NCI-H460 (cell line): ENCODE data around the gene SCUBE1. TPM values are rescaled to one million over a fixed set of nuclear protein-coding genes. Genes with fewer than 3 reads are reported as not detected.

Source experiments
- DNase-seq: peaks from one replicate; pipeline ENCODE4 v3.0.0-alpha.2; 2016; ENCODE audit warnings: low read depth; ENCODE audit errors: extremely low read depth
- total RNA-seq: library from RNA; depleted of rRNA; stranded (reverse); fragments of >200 nt; shearing (Covaris generic); gene quantifications from 2 replicates; pipeline ENCODE4 v1.2.3, GENCODE V29; 2014

SCUBE1 gene
- total RNA-seq, 1 experiment from 2014 or later = 5.3 TPM

DNA sequence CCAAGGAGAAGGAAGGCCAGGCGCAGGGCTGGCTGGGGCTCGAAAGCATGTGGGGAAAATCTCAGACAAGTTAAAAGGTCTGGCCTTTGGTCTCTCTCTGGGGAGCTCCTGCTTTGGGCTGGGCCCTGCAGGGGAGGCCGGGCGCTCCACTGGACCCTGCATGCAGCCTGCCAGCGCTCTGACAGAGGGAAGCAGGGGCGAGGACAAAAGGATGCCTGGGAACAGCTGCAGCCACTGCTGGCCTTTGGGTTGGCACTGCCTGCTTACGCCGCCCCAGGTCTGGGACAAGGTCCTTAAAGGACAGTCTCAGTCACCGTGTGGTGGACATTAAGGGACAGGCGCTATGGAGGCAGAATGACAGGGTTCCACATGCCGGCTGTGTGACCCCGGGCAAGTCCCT is 99.8 kb downstream of the SCUBE1 start:
- no peak for DNase-seq

DNA sequence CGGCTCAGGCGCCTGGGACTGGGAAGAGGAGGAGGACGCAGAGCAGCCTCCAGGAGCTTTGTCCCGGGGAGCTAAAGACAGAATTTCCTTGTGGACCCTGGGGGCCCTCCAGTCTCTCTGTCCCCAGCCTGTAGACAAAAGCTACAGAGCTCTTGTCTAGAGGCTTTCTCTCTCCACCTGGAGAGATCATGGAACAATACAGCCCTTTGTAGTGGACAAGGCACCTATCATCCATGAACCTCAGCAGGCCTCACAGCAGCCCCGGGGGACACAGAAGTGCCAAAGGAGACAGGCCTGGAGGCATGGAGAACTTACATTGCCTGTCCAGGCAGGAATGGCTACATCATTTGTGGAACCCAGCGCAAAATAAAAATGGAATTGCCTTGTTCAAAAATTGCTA is 100.5 kb downstream of the SCUBE1 start:
- no peak for DNase-seq

DNA sequence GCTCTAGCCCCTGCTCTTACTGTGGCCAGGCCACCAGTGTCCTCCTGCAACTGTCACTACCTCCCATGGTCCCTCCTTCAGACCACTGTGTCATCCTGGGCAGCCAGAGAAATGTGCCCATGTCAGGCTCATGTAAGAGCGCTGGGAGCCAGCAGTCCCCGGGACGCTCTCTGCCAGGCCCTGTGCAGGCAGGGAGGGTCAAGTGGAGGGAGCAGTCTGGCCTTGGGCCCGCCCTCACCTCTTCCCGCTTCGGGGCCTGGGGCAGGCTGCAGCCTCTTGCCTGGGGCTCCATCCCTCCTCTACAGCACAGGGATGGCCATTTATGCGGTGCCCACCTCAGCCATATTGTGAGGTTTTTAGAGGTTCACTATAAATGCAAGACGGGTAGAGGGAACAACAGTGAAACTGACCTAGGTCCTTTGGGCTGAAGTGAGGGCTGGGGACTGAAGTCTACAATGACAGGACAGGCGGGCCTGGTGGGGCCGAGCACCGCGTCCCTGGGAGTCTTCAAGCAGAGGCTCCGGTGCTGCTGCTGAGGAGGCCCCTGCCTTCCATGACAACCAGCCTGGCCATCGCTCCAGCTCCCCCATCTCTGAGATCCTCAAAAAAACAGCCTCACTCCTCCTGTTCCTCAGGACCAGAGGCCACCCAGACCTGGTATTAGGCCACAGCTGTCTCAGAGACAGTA is 101.3 kb downstream of the SCUBE1 start:
- DNase-seq = no peak

DNA sequence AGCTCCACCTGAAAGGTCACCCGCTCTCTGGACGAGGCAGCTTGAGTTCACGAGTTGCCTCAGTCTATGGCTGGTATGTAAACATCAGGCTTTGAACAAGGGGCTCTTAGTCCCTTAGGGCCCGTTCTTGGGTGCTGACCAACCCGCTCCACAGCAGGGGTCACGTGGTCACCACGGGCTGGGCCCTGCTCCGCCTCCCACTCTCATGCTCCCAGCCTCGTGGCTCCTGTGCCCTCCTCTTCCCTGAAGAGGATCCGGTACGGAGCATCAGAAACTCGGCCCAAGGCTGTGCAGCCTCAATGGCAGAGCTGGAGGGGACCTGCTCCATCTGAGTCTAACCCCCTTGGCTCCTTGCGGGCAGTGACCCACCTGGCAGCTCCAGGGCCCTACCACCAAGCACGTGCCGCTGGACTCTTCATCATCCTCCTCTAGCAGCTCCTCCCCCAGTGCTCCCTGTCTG is 102.0 kb downstream of the SCUBE1 start:
- no peak for DNase-seq

DNA sequence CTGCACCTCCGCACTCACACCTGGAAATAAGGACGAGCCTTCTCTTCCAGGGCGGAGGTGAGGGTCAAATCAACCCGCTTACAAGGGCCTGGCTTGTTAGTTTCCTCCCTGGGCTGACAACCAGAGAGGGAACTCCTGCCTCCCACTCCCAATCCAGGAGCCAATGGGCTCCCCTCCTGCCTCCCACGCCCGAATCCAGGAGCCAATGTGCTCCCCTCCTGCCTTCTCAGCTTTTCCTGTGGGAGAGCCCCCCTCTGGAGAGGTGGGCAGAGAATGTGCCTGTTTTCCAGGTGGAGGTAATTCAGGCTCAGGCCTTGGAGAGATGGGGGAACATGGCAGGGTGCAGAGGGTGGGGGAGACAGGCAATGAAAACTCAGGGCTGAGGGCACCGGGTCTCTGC is 102.6 kb downstream of the SCUBE1 start:
- DNase-seq = no peak

DNA sequence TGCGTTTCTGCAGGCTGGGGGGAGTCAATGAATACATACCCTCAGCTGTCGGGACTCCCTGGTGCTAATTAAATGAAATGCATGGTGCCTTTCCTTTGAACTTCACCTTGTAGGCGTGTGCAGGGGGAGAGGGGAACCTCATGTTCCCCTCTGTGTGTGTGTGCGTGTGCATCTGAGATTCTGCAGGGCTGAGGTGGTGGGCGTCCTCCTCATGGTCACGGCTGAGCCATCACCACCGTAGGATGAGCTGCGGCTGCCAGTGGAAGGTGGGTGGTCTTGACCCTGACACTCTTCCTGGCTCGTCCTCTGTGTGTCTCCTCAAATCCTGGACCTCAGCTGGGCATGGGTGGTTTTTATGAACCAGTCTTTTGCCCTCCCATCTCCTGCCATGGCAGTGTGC is 103.2 kb downstream of the SCUBE1 start:
- DNase-seq = no peak

DNA sequence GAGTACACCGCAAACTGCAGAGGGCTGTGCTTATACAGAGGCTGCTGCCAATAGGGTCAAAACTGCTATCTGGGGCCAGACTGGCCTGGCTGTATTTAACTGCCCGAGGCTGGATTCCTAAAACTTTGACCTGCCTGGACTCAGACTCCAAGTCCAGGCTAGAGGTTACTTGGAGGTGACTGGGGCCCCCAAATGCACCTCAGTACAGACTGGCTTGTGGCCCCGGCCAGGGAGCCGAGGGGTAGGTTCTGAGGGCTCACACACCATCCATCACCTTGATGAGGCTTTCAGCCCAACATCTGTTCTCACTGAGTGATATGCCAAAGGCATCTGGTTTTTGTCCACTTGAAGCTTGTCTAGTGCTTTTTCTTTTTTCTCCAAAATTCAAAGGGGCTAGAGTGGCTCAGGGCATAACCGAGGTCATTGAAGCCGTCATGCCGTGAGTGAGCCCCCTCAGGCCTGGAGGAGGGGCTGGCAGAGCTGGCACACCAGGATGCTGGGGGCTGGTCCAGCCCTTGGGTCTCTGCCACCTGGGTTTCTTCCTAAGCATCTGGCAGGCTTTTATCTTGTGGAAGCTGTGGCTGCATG is 103.9 kb downstream of the SCUBE1 start:
- no peak for DNase-seq

DNA sequence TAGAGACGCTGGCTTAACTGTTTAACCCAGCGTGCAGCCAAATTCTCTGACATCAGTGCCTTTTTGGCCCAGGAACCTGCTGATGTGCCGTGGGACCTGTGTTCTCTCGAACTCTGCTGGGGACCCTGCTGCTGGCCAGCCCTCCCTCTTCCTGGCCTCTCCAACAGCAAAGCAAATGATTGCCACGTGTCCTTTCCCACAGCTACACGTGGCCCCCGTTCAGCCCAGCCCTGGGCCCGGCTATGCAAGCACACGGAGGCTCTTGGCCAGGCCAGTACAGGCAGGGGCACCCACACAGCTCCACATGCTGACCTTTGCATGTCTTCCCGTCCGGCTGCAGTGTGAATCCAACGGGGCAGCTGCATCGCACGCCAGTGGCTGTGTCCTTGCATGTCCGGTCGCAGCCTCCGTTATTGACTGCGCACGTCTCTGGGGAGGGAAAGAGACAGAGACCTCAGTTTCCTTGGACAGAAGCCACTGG is 104.6 kb downstream of the SCUBE1 start:
- no peak for DNase-seq

DNA sequence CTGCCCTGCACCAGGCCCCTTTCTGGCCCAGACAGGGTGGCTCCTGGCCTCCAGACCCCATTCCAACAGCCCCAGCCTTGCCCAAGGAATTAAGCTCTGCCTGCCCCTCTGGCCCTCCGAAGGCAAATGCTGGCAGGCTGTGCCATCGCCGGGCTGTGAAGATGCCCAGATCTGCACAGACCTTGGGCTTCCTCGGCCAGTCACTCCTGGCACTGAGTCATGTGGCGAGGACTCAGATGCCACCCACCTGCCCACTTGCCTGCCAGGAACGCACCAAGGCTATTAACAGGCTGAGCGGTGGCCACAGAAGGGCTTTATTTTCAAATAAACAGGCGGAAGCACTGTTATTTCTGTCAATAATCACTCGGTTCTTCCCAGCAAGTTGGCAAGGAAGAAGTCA is 105.9 kb downstream of the SCUBE1 start:
- DNase-seq = no peak

DNA sequence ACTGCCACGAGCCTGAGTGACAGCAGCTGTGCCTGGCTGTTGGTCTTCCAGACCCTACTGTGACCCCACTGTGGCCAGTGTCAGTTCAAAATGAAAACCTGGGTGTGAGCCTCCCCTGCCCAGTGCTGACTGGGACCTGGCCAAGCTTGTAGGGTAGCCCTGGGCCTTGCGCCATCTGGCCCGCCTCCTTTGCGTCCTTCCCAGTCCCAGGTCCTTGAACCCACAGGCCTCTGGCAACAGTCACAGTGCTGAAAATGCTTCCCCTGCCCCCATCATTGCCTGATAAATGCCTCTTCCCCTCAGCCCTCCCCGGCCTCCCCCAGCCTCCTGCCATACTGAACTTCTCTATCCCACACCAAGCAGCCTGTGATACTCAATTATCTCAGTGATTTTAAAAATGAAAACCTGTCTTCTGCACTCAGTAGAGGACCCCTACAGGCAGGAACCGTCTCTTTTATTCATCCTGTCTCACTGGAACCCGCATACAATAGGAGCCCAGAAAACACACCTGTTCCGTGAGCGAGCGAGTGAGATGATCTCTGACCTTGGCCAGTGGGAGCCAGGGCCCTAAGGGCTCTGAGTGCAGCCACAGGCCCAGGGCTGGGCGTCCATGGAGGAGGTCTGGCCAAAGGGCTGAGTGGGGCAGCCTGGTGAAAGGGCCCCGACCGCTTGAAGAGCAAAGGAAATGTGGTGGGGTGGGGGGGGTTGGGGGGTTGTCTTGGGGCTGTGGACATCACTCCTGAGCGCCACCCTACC is 106.6 kb downstream of the SCUBE1 start:
- DNase-seq = no peak

DNA sequence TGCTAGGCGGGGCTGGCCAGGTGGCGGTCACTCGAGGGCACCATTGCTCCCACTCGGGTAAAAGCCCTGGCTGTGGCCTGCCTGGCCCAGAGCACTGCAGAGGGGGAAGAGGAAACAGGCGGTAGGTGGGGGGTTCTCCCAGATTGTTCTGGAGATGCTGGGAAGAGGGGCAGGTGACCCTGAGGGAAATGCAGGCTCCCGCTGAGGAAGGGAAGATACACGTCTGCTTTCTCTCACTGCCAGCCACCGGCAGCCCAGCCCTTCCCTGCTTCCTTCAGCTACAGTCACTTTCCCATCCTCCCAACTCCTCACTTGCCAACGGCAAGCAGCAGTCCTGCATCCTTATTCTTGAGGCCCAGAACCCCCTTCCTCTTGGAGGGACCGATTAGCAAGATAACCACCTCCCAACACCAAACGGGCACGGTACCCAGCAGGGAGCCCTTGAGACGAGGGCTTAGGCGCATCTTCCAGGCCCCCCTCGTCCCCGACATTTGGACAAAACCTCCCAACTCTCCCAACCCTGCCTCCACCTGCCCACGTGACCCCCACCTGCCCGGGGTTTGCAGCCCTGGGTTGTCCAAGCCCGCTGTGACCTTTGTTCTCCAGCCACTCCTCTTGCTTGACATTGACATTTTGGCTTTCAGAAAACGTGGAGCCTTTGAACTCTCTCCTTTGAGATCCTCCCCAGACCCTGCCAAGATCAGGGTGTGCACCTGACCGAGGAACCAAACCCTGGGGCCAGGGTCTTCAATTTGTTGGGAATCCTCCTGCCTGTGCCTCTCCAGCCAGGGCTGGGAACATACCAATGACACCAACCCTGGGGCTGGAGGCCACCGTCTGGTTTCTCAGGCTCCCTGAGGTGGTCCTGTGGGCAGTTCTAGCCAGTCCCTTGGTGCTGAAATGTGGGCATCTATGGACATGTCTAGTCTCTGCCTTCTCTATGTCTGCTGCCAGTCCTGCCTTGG is 107.4 kb downstream of the SCUBE1 start:
- no peak for DNase-seq

DNA sequence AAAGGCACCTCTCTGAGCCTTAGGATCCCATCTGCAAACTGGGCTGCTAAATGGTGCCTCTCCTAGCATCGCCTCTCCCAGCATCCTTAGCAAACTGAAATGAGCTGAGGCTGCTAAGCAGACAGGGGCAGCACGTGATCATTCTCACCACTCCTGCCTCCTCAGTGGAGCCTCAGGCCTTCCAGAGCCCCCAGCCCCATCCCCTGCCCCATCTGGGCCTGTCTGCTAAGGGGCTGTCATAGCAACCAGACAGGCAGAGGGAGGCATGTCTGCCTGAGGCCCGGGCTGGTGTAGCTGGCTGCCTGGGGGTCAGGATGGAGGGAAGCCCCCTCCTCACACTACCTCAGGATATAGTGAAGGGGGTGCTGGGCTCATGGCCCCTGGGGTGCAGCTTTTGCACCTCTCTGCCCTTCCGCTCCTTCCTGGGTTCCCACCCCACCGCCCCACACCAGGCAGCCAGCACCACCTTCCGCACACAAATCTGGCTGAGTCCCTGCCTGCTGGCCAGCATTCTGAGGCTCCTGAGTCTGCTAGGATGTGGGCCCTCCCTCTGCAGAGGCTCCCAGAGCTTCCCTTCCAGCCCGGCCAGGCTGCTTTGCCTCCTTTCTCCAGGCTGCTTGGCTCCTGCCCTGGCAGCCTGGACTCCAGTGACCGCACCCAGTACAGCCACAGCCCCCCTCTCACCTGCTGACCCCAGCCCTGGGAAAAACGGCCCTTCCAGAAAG is 108.7 kb downstream of the SCUBE1 start:
- no peak for DNase-seq

DNA sequence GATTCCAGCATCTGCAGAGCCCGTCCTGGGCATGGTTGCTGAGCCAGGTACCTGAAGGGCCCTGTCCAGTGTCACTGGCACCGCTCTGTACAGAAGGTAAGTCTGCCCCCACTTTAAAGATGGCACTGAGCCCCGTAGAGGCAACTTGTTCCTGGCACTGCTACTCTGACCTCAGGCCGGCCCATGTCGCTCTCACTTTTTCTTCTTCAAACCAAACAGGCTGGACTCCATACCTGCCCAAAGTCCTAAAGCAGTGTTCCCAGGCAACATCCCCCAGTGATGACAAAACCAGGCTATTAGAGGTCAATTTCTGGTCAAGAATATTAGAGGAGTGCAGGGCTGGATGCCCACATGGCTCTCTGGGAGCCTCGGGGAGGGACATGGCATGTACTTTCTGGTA is 109.6 kb downstream of the SCUBE1 start:
- DNase-seq = no peak

DNA sequence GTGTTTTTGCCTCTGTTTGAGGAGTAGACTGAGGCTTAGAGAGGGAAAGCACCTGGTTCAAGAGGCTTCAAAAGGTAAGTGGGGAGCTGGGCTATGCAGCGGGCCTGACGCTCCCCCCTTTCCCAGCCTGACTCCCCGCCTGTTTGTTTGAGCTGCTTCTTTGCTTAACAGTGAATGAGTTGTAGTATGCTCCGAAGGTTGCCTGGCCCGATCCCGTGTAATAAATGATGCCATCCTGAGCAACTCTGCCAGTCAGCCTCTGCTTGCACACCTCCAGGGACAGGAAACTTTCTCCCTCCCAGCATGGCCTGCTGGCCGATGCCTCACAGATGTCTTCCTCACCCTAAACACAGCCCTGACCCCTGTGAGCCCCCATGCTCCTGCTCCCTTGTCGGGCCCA is 110.7 kb downstream of the SCUBE1 start:
- no peak for DNase-seq

DNA sequence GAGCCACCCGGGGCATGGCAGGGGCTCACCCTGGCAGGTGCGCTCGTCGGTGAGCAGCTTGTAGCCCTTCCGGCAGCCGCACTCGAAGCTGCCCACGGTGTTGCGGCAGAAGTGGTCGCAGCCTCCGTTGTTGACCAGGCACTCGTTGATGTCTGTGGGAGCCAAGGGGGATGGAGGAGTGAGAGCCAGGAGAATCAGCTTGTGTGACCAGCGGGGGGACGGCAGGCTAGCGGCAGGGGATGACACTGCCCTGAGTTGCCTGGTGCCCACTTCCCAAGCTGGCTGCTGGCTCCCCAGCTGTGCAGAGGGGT is 111.5 kb downstream of the SCUBE1 start:
- no peak for DNase-seq

DNA sequence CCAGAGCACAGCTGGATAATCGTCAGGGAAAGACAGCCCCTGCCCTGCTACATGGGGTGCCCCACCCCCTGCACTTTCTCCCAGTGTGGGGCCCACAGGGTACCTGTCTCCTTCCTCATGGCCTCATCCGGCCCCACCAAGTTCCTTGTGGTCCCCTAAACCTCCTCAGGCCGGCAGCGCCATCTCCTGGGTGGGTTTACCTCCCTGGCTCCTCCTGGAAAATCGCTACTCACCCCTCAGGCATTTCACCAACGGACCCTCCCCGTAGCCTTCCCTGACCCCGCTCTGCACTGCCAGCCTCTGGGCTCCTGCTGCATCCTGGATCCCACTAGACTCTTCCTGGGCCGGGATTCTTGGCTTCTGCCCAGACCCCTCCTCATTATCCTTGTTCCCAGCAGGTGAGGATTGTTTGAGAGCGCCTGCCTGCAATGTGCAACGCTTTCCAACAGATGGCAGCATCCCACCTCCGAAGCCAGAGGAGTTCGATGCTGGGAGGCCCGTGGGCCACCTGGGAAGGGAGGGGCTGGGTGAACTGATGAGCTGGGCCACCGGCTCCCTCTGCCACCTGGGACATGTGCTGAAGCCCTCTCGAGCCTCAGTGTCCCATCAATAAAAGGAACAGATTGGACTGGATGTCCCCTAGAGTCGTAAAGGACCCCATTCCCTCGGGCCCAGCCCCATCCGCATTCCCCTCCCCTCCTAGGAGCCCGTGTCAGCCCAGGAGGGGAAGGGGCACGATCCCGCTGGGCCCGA is 112.0 kb downstream of the SCUBE1 start:
- peak; percentile 54 for DNase-seq

DNA sequence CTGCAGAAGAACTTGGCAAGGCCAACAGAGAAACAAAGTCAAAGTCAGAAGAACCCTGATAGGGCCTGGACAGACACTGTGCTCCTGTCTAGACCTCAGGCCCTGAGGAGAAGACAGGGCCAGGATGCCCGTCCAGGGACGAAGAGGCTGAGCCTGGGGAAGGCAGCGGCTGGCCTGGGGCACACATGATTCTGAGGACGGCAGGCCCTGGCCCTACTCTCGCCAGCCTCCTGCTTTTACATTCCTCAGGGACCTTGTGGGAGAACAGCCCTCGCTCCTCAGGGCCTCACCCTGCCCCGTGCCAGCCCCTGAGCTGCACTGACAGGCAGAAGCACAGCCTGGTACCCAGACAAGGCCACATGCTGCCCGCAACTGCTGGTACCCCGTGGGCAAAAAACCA is 112.6 kb downstream of the SCUBE1 start:
- no peak for DNase-seq

DNA sequence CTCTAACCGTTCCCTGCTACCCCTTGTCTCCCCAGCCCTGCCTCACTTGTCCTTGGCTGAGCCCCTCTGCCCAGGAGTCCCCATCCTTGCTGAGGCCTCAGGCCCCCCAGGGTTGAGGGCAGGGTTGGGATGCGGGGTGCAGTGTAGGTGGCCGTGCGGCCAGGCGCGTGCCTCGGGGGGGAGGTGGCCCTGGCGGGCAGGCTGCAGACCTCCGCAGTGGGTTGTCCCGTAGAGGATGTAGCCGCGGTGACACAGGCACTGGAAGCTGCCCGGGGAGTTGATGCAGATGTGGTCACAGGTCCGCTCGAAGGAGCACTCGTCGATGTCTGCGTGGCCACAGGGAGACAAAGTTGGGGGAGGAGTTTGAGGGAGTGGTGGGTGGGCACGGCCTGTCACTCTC is 114.3 kb downstream of the SCUBE1 start:
- DNase-seq = no peak

DNA sequence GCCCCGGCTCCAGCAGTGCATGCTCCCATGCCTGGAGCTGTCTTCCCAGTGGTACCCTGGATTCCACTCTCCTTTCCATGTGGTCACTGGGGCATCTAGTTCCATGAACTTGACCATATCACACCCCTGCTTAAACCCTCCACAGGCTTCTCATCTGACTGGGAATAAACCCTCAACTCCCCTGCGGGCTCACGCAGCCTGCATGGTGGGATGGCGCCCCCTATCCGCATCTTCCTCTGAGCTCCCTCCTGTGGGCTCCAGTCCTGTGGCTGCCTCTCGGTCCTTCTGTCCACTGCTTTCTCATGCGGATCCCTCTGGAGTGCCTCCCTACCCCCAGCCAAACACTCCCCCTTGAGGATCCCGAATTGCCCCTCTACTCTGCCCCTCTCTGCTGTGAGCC is 114.8 kb downstream of the SCUBE1 start:
- no peak for DNase-seq

DNA sequence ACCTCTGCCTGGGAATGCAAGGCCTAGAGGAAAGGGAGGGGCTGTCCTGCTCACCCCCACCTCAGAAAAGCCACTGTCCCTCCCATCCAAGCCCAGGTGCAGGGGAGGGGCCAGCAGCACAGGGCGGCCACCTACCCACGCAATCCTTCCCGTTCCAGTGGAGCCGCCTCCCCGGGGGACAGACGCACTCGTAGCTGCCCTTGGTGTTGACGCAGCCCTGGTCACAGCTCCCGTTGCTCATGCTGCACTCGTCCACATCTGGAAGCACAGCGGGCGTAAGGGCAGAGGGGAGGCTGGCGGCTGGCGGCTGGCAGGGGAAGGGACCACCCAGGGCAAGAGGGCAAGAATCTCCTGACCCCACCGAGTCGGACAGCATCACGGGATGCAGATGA is 115.9 kb downstream of the SCUBE1 start:
- no peak for DNase-seq
